ENCODE data around the gene PCSK1. TPM values are rescaled to one million over a fixed set of nuclear protein-coding genes. Genes with fewer than 3 reads are reported as not detected.

Gene PCSK1
- total RNA-seq, 6 experiments from 2014 or later, result not detected

DNA sequence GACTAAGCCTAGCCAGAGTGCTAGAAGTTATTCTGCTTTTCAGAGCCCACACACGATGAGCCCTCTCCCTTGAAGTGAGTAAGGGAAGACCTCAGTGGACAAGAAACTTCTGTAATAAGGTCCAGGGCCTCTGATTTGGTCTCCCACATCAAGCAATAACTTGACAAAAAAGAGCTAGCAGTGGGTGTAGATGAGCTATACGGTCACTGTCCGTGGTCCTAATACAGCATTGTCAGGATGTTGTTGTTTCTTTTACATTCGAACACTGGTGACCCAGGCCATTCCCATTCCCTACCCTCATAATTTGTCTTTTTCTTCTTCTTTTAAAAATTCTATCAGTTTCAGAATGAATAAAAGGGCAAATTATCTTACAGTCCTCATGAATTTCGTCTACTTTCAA is 5.2 kb downstream of the PCSK1 start:
- no peak for DNase-seq
- Mint-ChIP-seq H3K36me3 (ENCODE audit: low read depth) (no peaks in the 10 kb centered on the region; the same call in 1 of the 2 replicates), H3K4me3 (no peak overlapping the region), H3K4me1 (ENCODE audit: low read depth) (peaks cover 17% of the 10 kb centered on the region), H3K9me3 (no peaks in the 10 kb centered on the region), H3K27ac (no peak overlapping the region), H3K27me3 (ENCODE audit: insufficient read depth) (peaks cover 23% of the 10 kb centered on the region)
- no peak for TF ChIP-seq CTCF (IDR thresholded peaks at IDR 0.05)

DNA sequence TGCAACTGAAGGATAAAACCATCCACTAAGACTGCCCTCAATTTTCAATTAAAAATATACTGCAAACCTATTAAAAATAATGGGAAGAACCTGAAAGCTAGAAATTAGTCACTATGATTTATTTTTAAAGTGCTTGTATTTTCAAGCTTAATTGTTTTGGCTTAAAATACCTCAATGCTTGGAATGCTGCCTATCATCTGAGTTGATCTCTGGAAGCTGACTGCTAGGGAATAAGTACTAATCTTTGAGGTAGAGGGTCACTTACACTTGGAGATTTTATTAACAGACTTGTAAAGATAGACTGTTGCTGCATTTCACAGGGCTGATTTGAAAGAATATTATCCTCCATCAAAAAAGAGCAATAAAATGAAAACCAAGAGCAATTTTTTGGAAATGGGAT is 6.2 kb downstream of the PCSK1 start:
- TF ChIP-seq CTCF (IDR thresholded peaks at IDR 0.05), result no peak
- DNase-seq, result no peak
- peaks cover 15% of the 10 kb centered on the region for H3K4me1 Mint-ChIP-seq (ENCODE audit: low read depth)
- no peak overlapping the region for H3K27ac Mint-ChIP-seq
- no peaks in the 10 kb centered on the region for H3K36me3 Mint-ChIP-seq (ENCODE audit: low read depth)
- peaks cover 20% of the 10 kb centered on the region for H3K27me3 Mint-ChIP-seq (ENCODE audit: insufficient read depth)
- H3K9me3 Mint-ChIP-seq, result no peaks in the 10 kb centered on the region
- no peak overlapping the region for H3K4me3 Mint-ChIP-seq

GRCh38 chr5:96425443-96425842 is 7.6 kb downstream of the PCSK1 start:
- Mint-ChIP-seq H3K27me3 (ENCODE audit: insufficient read depth) (peaks cover 19% of the 10 kb centered on the region), H3K4me1 (ENCODE audit: low read depth) (peaks cover 5% of the 10 kb centered on the region; the same call in 1 of the 2 replicates), H3K4me3 (no peak overlapping the region), H3K9me3 (no peaks in the 10 kb centered on the region), H3K36me3 (ENCODE audit: low read depth) (no peaks in the 10 kb centered on the region), H3K27ac (no peak overlapping the region)
- DNase-seq, result no peak
- TF ChIP-seq CTCF (IDR thresholded peaks at IDR 0.05), result no peak

- no peaks in the 10 kb centered on the region for H3K4me1 Mint-ChIP-seq (ENCODE audit: low read depth)
- DNase-seq, result no peak
- TF ChIP-seq CTCF (IDR thresholded peaks at IDR 0.05), result no peak
- no peaks in the 10 kb centered on the region for H3K9me3 Mint-ChIP-seq
- H3K27me3 Mint-ChIP-seq (ENCODE audit: insufficient read depth), result peaks cover 31% of the 10 kb centered on the region
- no peak overlapping the region for H3K27ac Mint-ChIP-seq
- no peaks in the 10 kb centered on the region for H3K36me3 Mint-ChIP-seq (ENCODE audit: low read depth)
- no peak overlapping the region for H3K4me3 Mint-ChIP-seq
These were observed 17.2 kb downstream of the PCSK1 start for GRCh38 chr5:96415897-96416296.

DNA sequence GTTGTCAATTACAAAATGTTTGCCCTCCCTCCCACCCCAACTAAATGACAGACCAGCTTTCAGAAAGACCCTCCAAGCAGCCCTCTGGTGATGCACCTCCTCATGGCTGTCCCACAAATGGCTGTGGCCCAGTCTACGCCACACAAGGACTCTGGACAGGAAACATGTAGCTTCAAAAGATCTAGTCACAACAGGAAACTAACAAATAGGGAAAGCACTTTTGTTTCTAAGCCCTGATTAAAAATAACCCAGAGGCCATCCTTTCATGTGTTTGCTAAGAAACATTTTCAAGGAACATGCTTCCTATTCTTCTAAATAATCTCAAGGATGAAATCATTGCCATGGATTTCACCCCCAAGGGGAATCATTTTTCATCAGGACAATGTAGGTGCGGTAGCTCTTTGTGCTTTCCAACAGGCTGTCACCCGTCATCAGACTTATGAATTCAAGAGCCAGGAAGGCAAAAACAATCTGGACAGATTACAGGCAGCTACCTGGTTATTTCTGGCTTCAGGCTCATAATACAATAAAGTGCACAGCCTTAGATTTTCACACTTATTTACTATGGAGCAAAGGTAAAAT is 20.1 kb downstream of the PCSK1 start:
- DNase-seq, result no peak
- H3K27me3 Mint-ChIP-seq (ENCODE audit: insufficient read depth), result peaks cover 19% of the 10 kb centered on the region
- H3K4me1 Mint-ChIP-seq (ENCODE audit: low read depth), result peaks cover 12% of the 10 kb centered on the region
- no peak overlapping the region for H3K4me3 Mint-ChIP-seq
- H3K36me3 Mint-ChIP-seq (ENCODE audit: low read depth), result no peaks in the 10 kb centered on the region
- TF ChIP-seq CTCF (IDR thresholded peaks at IDR 0.05), result no peak
- H3K9me3 Mint-ChIP-seq, result no peaks in the 10 kb centered on the region
- no peak overlapping the region for H3K27ac Mint-ChIP-seq

- Mint-ChIP-seq H3K4me3 (no peak overlapping the region), H3K27ac (no peak overlapping the region), H3K27me3 (ENCODE audit: insufficient read depth) (peaks cover 11% of the 10 kb centered on the region), H3K9me3 (no peaks in the 10 kb centered on the region), H3K36me3 (ENCODE audit: low read depth) (no peaks in the 10 kb centered on the region), H3K4me1 (ENCODE audit: low read depth) (peaks cover 17% of the 10 kb centered on the region)
- no peak for DNase-seq
- no peak for TF ChIP-seq CTCF (IDR thresholded peaks at IDR 0.05)
These were observed 23.0 kb downstream of the PCSK1 start for GRCh38 chr5:96410013-96410412.

All from HFFc6 (cell line).